DND-41 (cell line): ENCODE measurements around the gene NUPR1.

ENCODE experiments used
- ATAC-seq: fragments of 200-7000 bp; cut with Tn5 transposase; 3 replicates; pipeline ENCODE4 v1.9.1; 2021; ENCODE audit warnings: low read depth; ENCODE audit not compliant: insufficient read depth
- DNase-seq: peaks from one replicate; pipeline ENCODE4 v3.0.0-alpha.2; 2020
- H2AFZ ChIP-seq: 2 replicates; pipeline ENCODE4 v1.6.0; 2012; ENCODE audit warnings: low read depth, low read length
- H3K27ac ChIP-seq: 2 replicates; pipeline ENCODE4 v1.5.1; 2012; ENCODE audit warnings: low read length, inconsistent platforms
- H3K27me3 ChIP-seq: fragments of 200-600 bp; sonication (generic); 2 replicates; pipeline ENCODE4 v1.6.0; 2012; ENCODE audit warnings: low read length, mild to moderate bottlenecking, inconsistent platforms; ENCODE audit not compliant: insufficient read depth, poor library complexity
- H3K36me3 ChIP-seq: 2 replicates; pipeline ENCODE4 v1.5.1; 2012; ENCODE audit warnings: low read length, inconsistent platforms; ENCODE audit not compliant: insufficient read depth
- H3K4me1 ChIP-seq: 2 replicates; pipeline ENCODE4 v1.5.1; 2012; ENCODE audit warnings: mild to moderate bottlenecking, low read length; ENCODE audit not compliant: insufficient read depth
- H3K4me2 ChIP-seq: 2 replicates; pipeline ENCODE4 v1.6.0; 2012; ENCODE audit warnings: mild to moderate bottlenecking, moderate library complexity, low read length, inconsistent platforms; ENCODE audit not compliant: insufficient read depth
- H3K4me3 ChIP-seq, 2 experiments: fragments of 200-600 bp in 1 of 2; shearing (Covaris generic) in 1 of 2; 2 replicates each; pipeline ENCODE4 v1.5.1; 2012 to 2016; ENCODE audit warnings: inconsistent platforms in 2 of 2, low read length in 2 of 2, mild to moderate bottlenecking in 2 of 2, low read depth in 1 of 2, moderate library complexity in 1 of 2
- H3K79me2 ChIP-seq: 2 replicates; pipeline ENCODE4 v1.6.0; 2012; ENCODE audit warnings: low read length, inconsistent platforms; ENCODE audit not compliant: insufficient read depth
- H3K9ac ChIP-seq: 2 replicates; pipeline ENCODE4 v1.6.0; 2012; ENCODE audit warnings: low read depth, mild to moderate bottlenecking, inconsistent platforms, low read length, moderate library complexity
- H3K9me3 ChIP-seq: 2 replicates; pipeline ENCODE4 v1.5.1; 2012; ENCODE audit warnings: low read length, moderate library complexity, mild to moderate bottlenecking, inconsistent platforms; ENCODE audit not compliant: insufficient read depth, severe bottlenecking
- H4K20me1 ChIP-seq: 2 replicates; pipeline ENCODE4 v1.6.0; 2012; ENCODE audit warnings: low read length; ENCODE audit not compliant: insufficient read depth
- CTCF ChIP-seq: IDR thresholded peaks from 2 replicates; pipeline ENCODE4 v1.5.1; 2012; ENCODE audit warnings: borderline replicate concordance, low read length, moderate library complexity, mild to moderate bottlenecking; ENCODE audit not compliant: poor library complexity, severe bottlenecking; ENCODE audit errors: extremely low read depth
- EZH2 ChIP-seq: IDR thresholded peaks from 3 replicates; pipeline ENCODE4 v1.6.1; 2012; ENCODE audit warnings: borderline replicate concordance, low read depth, mild to moderate bottlenecking, moderate library complexity, low read length, inconsistent platforms; ENCODE audit not compliant: severe bottlenecking

The NUPR1 gene

GRCh38 chr16:28511031-28511430 lies 27.7 kb downstream of the NUPR1 start:
- H3K36me3 ChIP-seq, result no peaks in the 10 kb centered on the region
- H4K20me1 ChIP-seq, result no peaks in the 10 kb centered on the region
- TF ChIP-seq EZH2 (no peak), CTCF (no peak)
- no peaks in the 10 kb centered on the region for H3K4me1 ChIP-seq
- no peak overlapping the region for H3K4me2 ChIP-seq
- no peaks in the 10 kb centered on the region for H3K79me2 ChIP-seq
- H3K27me3 ChIP-seq, result no peaks in the 10 kb centered on the region
- no peak overlapping the region for H3K9ac ChIP-seq
- H3K27ac ChIP-seq, result no peak overlapping the region
- DNase-seq (no peak), ATAC-seq (no peak)
- H3K9me3 ChIP-seq, result no peaks in the 10 kb centered on the region
- no peak overlapping the region for H3K4me3 ChIP-seq
- no peak overlapping the region for H2AFZ ChIP-seq

DNA sequence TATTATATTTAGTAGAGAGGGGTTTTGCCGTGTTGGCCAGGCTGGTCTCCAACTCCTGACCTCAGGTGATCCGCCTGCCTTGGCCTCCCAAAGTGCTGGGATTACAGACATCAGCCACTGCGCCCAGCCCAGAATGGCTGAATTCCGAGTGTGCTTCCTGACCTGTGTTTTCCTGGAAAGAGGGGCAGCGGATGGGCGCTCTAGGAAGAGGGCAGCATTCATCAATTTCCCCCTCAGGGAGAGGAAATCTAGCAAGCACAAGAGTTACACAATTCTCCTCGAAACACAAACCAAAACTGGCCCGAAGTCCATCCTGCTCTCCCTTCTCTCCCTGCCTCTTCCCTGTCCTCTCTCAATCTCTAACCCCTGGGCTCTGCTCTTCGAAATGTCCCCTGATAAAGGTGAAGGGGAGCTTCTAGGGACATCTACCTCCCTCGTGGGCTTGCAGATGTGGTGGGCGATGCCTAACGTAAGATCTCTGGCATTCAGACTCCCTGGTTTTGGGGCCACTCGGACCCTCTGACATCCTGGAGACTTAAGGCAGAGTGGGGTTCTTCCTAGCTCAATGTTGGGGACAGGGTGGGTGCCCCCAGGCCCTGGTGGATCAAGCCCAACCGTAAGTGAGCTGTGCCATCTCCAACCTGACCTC lies 33.2 kb downstream of the NUPR1 start:
- Histone ChIP-seq H3K4me1 (no peaks in the 10 kb centered on the region), H3K9ac (no peak overlapping the region), H3K36me3 (no peaks in the 10 kb centered on the region), H3K9me3 (no peaks in the 10 kb centered on the region), H3K4me3 (no peak overlapping the region), H3K4me2 (no peak overlapping the region), H2AFZ (no peak overlapping the region), H4K20me1 (no peaks in the 10 kb centered on the region), H3K27ac (no peak overlapping the region), H3K27me3 (no peaks in the 10 kb centered on the region), H3K79me2 (no peaks in the 10 kb centered on the region)
- DNase-seq (no peak), ATAC-seq (no peak)
- no peak for TF ChIP-seq CTCF
- TF ChIP-seq EZH2, result no peak

GRCh38 chr16:28504707-28505404 lies 33.9 kb downstream of the NUPR1 start:
- Histone ChIP-seq H3K4me3 (no peak overlapping the region), H3K79me2 (no peaks in the 10 kb centered on the region), H4K20me1 (no peaks in the 10 kb centered on the region), H3K9me3 (no peaks in the 10 kb centered on the region), H2AFZ (no peak overlapping the region), H3K36me3 (no peaks in the 10 kb centered on the region), H3K27ac (no peak overlapping the region), H3K27me3 (no peaks in the 10 kb centered on the region), H3K4me1 (no peaks in the 10 kb centered on the region), H3K4me2 (no peak overlapping the region), H3K9ac (no peak overlapping the region)
- no peak for TF ChIP-seq CTCF
- TF ChIP-seq EZH2, result no peak
- ATAC-seq (no peak), DNase-seq (no peak)
